Measurements from ENCODE around the gene OR2A25.

DNA sequence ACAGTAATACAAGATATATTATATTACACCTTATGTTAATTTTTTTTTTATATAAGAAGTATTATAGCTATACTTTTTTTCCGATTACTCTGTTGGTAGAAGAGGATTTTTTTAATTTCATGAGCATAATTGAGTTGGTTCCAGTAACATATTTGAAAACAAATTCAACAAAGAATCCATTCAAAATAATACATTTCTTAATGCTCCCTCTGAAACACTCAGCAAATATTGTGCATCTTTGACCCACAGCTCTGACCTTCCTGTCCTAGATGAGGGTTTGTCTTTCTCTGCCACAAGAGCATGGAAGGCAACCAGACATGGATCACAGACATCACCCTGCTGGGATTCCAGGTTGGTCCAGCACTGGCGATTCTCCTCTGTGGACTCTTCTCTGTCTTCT, 39.7 kb downstream of the OR2A25 start, which contains the start of gene OR2A2:
- TF ChIP-seq, protein P1, sequence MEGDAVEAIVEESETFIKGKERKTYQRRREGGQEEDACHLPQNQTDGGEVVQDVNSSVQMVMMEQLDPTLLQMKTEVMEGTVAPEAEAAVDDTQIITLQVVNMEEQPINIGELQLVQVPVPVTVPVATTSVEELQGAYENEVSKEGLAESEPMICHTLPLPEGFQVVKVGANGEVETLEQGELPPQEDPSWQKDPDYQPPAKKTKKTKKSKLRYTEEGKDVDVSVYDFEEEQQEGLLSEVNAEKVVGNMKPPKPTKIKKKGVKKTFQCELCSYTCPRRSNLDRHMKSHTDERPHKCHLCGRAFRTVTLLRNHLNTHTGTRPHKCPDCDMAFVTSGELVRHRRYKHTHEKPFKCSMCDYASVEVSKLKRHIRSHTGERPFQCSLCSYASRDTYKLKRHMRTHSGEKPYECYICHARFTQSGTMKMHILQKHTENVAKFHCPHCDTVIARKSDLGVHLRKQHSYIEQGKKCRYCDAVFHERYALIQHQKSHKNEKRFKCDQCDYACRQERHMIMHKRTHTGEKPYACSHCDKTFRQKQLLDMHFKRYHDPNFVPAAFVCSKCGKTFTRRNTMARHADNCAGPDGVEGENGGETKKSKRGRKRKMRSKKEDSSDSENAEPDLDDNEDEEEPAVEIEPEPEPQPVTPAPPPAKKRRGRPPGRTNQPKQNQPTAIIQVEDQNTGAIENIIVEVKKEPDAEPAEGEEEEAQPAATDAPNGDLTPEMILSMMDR (conservative IDR thresholded peaks at IDR 0.05 in 1 of 2, IDR thresholded peaks at IDR 0.05 in 1 of 2; ENCODE audit: low read depth in 1 of 2, low read length in 2 of 2) = no peak
- TF ChIP-seq EZH2 (IDR thresholded peaks at IDR 0.05; ENCODE audit: low read length, missing control alignments) = no peak

All from fibroblast of lung (primary cell).